Measurements from ENCODE around the gene SELENOO. TPM values are rescaled to one million over a fixed set of nuclear protein-coding genes. Genes with fewer than 3 reads are reported as not detected.

The SELENOO gene
- total RNA-seq, 3 donors from 2014 or later = 21.5 to 23.8 (median 23.1) TPM

DNA sequence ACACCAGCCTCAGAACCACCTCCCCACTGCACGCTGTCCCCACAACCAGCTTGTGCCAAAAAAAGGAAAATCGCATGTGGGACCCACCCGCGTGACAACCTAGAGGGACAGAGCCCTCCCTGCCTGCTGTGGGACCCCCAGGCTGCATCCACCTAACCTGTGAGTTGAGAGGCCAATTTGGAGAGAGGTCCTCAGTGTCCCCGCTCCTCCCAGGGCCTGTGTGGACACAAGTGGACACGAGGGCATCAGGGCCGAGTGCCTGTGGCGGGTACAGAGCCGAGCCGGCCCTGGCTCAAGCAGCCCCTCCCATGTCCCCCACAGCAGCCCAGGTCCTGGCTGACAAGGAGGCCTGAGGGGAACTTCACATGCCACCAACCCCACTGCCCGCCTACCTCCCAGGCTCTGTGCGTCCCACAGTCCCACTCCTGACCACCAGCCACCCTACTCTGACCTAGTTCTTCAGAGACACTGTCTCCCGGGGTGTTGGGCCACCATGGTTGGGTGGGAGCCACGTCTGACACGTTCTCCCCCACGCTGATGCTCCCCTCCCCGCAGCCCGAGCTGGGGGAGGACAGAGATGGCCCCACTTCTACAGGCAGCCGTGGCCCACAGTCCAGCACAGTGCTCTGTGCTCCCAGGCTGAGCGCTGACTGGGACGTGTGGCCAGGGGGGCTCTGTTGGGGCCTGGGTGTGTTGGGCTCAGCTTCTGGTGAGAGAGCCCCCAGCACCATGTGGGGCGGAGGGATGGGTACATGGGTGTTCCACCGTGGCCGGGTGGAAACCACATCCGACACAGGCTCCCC, 19.2 kb downstream of the SELENOO start:
- DNase-seq (no peak), ATAC-seq (no peak)
- Histone ChIP-seq H3K4me1 (ENCODE audit: low read depth) (no peaks in the 10 kb centered on the region), H3K36me3 (ENCODE audit: low read depth) (peaks cover 22% of the 10 kb centered on the region), H3K4me3 (no peak overlapping the region), H3K9me3 (no peaks in the 10 kb centered on the region)
- intact Hi-C loops (cut with DNase I, micrococcal nuclease) = no loop called here
- no peak for TF ChIP-seq CTCF (IDR thresholded peaks at IDR 0.05)

GRCh38 chr22:50220603-50221409, 20.0 kb downstream of the SELENOO start:
- no peaks in the 10 kb centered on the region for H3K4me1 ChIP-seq (ENCODE audit: low read depth)
- H3K4me3 ChIP-seq = no peak overlapping the region
- no peaks in the 10 kb centered on the region for H3K9me3 ChIP-seq
- ATAC-seq (no peak), DNase-seq (no peak)
- intact Hi-C loops (cut with DNase I, micrococcal nuclease) = no loop called here
- no peak for TF ChIP-seq CTCF (IDR thresholded peaks at IDR 0.05)
- peaks cover 22% of the 10 kb centered on the region for H3K36me3 ChIP-seq (ENCODE audit: low read depth)

DNA sequence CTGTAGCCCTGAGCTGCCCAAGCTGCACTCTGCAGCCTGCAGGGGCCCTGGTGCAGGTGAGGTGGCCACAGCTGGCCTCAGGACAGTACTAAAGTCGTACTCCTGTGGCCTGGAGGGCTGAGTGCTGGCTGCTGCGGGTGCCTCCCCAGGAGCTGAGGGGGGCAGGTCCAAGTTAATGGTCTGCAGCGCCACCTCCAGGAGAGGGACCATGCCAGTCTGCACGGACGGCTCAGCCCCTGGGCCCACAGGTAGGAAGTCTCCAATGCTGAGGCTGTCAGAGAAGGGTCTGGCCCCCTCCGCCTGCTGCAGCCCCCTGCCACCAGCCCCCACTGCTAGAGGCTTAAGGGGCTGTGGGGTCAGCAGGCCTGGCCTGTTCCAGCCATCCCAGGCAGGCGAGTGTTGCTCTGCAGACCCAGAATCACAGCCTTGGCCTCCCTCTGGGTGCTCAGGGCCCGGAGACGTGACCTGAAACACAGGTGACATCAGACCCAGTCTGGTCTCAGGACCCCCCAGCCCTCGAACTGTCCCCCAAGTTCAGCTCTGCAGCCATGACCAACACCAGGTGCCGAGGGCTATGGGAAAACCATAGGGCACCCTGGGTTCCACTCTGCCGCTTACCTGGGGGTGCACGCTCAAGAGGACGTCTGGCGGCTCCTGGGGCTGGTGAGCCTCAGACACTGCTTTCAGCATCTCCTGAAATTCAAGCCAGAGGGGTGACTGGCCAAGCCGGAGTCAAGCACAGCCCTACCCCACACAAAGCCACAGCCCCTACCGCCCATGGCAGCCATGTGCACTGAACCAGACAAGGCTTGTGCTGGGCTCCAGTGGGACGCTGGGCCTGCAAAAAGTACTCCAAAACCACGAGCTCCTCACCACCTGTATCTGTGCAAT, 20.8 kb downstream of the SELENOO start:
- no peak for DNase-seq
- no peak for ATAC-seq
- intact Hi-C loops (cut with DNase I, micrococcal nuclease) = no loop called here
- Histone ChIP-seq H3K4me3 (no peak overlapping the region), H3K9me3 (no peaks in the 10 kb centered on the region), H3K4me1 (ENCODE audit: low read depth) (no peaks in the 10 kb centered on the region), H3K36me3 (ENCODE audit: low read depth) (peaks cover 14% of the 10 kb centered on the region)
- no peak for TF ChIP-seq CTCF (IDR thresholded peaks at IDR 0.05)

DNA sequence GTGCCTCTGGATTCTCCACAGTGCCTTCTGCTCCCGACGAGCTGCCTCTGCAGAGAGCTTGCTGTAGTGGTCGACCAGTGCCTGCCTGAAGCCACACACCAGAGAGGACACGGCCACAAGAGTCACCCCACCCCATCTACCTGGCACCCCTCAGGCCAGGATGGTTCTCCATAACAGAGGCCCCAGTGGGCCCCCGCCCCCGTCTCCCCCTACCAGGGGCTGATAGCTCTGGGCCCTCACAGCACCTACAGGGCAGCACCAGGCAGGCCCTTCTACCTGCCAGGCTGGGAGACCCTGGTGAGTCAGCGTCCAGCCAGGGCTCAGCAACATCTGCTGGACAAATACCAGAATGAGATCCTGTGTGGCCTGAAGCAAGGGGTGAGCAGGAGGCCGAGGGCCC, 21.7 kb downstream of the SELENOO start:
- ATAC-seq (no peak), DNase-seq (no peak)
- peaks cover 5% of the 10 kb centered on the region for H3K36me3 ChIP-seq (ENCODE audit: low read depth)
- H3K4me1 ChIP-seq (ENCODE audit: low read depth) = no peaks in the 10 kb centered on the region
- TF ChIP-seq CTCF (IDR thresholded peaks at IDR 0.05) = no peak
- intact Hi-C loops (cut with DNase I, micrococcal nuclease) = no loop called here
- H3K9me3 ChIP-seq = no peaks in the 10 kb centered on the region
- H3K4me3 ChIP-seq = no peak overlapping the region

GRCh38 chr22:50224071-50224470, 23.3 kb downstream of the SELENOO start:
- intact Hi-C loops (cut with DNase I, micrococcal nuclease) = no loop called here
- Histone ChIP-seq H3K4me1 (ENCODE audit: low read depth) (no peaks in the 10 kb centered on the region), H3K9me3 (no peaks in the 10 kb centered on the region), H3K4me3 (no peak overlapping the region), H3K36me3 (ENCODE audit: low read depth) (no peaks in the 10 kb centered on the region)
- no peak for TF ChIP-seq CTCF (IDR thresholded peaks at IDR 0.05)
- ATAC-seq (no peak), DNase-seq (no peak)

All from mucosa of descending colon (tissue), 3 donors.